ENCODE measurements around the gene RAD54L2.

Gene RAD54L2

DNA sequence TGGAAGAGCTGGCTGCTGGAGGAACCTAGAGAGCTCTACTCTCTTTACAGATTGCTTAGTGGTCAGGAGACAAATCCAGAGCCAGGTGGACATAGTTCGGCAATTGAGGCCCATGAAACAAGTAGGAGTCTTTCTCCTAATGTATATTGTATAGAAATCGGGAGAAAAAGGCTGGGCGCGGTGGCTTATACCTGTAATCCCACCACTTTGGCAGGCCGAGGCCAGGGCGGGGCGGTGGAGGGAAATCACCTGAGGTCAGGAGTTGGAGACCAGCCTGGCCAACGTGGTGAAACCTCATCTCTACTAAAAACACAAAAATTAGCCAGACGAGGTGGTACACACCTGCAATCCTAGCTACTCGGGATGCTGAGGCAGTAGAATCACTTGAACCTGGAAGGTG lies 10.8 kb downstream of the RAD54L2 start:
- no peaks in the 10 kb centered on the region for H3K27me3 ChIP-seq (ENCODE audit: insufficient read depth, poor library complexity, severe bottlenecking)
- DNase-seq (ENCODE audit: low read depth in 1 of 2, low spot score in 1 of 2) = no peak
- H3K27ac ChIP-seq (replicated peaks) = no peak overlapping the region
- no peak for TF ChIP-seq CTCF (IDR thresholded peaks at IDR 0.05; ENCODE audit: insufficient read depth, low read length)
- no peak for TF ChIP-seq GABPA (IDR thresholded peaks at IDR 0.05; ENCODE audit: low read depth)
- TF ChIP-seq, protein P1, sequence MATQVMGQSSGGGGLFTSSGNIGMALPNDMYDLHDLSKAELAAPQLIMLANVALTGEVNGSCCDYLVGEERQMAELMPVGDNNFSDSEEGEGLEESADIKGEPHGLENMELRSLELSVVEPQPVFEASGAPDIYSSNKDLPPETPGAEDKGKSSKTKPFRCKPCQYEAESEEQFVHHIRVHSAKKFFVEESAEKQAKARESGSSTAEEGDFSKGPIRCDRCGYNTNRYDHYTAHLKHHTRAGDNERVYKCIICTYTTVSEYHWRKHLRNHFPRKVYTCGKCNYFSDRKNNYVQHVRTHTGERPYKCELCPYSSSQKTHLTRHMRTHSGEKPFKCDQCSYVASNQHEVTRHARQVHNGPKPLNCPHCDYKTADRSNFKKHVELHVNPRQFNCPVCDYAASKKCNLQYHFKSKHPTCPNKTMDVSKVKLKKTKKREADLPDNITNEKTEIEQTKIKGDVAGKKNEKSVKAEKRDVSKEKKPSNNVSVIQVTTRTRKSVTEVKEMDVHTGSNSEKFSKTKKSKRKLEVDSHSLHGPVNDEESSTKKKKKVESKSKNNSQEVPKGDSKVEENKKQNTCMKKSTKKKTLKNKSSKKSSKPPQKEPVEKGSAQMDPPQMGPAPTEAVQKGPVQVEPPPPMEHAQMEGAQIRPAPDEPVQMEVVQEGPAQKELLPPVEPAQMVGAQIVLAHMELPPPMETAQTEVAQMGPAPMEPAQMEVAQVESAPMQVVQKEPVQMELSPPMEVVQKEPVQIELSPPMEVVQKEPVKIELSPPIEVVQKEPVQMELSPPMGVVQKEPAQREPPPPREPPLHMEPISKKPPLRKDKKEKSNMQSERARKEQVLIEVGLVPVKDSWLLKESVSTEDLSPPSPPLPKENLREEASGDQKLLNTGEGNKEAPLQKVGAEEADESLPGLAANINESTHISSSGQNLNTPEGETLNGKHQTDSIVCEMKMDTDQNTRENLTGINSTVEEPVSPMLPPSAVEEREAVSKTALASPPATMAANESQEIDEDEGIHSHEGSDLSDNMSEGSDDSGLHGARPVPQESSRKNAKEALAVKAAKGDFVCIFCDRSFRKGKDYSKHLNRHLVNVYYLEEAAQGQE (IDR thresholded peaks at IDR 0.05; ENCODE audit: insufficient replicate concordance, low read depth) = no peak
- TF ChIP-seq POLR2AphosphoS5 (IDR thresholded peaks at IDR 0.05; ENCODE audit: low read depth) = no peak
- no peak for TF ChIP-seq SPI1 (IDR thresholded peaks at IDR 0.05; ENCODE audit: borderline replicate concordance, low read depth)
- H3K4me3 ChIP-seq (replicated peaks; ENCODE audit: insufficient read depth, low read length) = no peak overlapping the region

- Histone ChIP-seq H3K27me3 (ENCODE audit: insufficient read depth, poor library complexity, severe bottlenecking) (no peaks in the 10 kb centered on the region), H3K27ac (replicated peaks) (no peak overlapping the region), H3K4me3 (replicated peaks; ENCODE audit: insufficient read depth, low read length) (no peak overlapping the region)
- no peak for DNase-seq (ENCODE audit: low read depth in 1 of 2, low spot score in 1 of 2)
- TF ChIP-seq SPI1 (IDR thresholded peaks at IDR 0.05; ENCODE audit: borderline replicate concordance, low read depth) (no peak), GABPA (IDR thresholded peaks at IDR 0.05; ENCODE audit: low read depth) (no peak), CTCF (IDR thresholded peaks at IDR 0.05; ENCODE audit: insufficient read depth, low read length) (no peak), POLR2AphosphoS5 (IDR thresholded peaks at IDR 0.05; ENCODE audit: low read depth) (no peak)
- TF ChIP-seq, protein P1 (IDR thresholded peaks at IDR 0.05; ENCODE audit: insufficient replicate concordance, low read depth) = no peak
Measured at GRCh38 chr3:51550080-51550819, 11.7 kb downstream of the RAD54L2 start.

GRCh38 chr3:51557993-51558392 lies 19.5 kb downstream of the RAD54L2 start:
- no peak for DNase-seq (ENCODE audit: low read depth in 1 of 2, low spot score in 1 of 2)
- Histone ChIP-seq H3K27me3 (ENCODE audit: insufficient read depth, poor library complexity, severe bottlenecking) (no peaks in the 10 kb centered on the region), H3K27ac (replicated peaks) (no peak overlapping the region), H3K4me3 (replicated peaks; ENCODE audit: insufficient read depth, low read length) (no peak overlapping the region)
- TF ChIP-seq CTCF (IDR thresholded peaks at IDR 0.05; ENCODE audit: insufficient read depth, low read length) (no peak), SPI1 (IDR thresholded peaks at IDR 0.05; ENCODE audit: borderline replicate concordance, low read depth) (no peak), POLR2AphosphoS5 (IDR thresholded peaks at IDR 0.05; ENCODE audit: low read depth) (no peak), GABPA (IDR thresholded peaks at IDR 0.05; ENCODE audit: low read depth) (no peak)
- TF ChIP-seq, protein P1 (IDR thresholded peaks at IDR 0.05; ENCODE audit: insufficient replicate concordance, low read depth) = no peak

All from HL-60 (cell line).